Natural killer cell (primary cell): ENCODE measurements around the gene FAM193A. TPM values are rescaled to one million over a fixed set of nuclear protein-coding genes. Genes with fewer than 3 reads are reported as not detected.
"Not testable (repeated sequence)": the region's sequence is repeated elsewhere in the genome, so short reads cannot be mapped to it uniquely, and the experiment has no call there.

Experiments used
- ATAC-seq, 3 donors: fragments of 150-1000 bp in 2 of 3; fragments of 200-7000 bp in 1 of 3; cut with Tn5 transposase; 1 replicate in 1 of 3; 2 replicates in 2 of 3; pipeline ENCODE4 v1.10.0; 2021; ENCODE audit warnings: mild to moderate bottlenecking in 2 of 3, moderate library complexity in 2 of 3
- DNase-seq, 2 donors: peaks; one replicate each; pipeline versions ENCODE4 v3.0.0 to v3.0.0-alpha.2; 2013 to 2021; ENCODE audit warnings: mixed read lengths in 1 of 2
- H3K27ac ChIP-seq: one replicate; pipeline ENCODE4 v1.5.1; 2013; ENCODE audit warnings: mild to moderate bottlenecking, low read length
- H3K27me3 ChIP-seq: one replicate; pipeline ENCODE4 v1.6.1; 2013; ENCODE audit warnings: low read length; ENCODE audit not compliant: control insufficient read depth, insufficient read depth
- H3K36me3 ChIP-seq: one replicate; pipeline ENCODE4 v1.6.1; 2013; ENCODE audit warnings: low read length; ENCODE audit not compliant: control insufficient read depth, insufficient read depth
- H3K4me1 ChIP-seq: one replicate; pipeline ENCODE4 v1.6.1; 2013; ENCODE audit warnings: low read length; ENCODE audit not compliant: control insufficient read depth, insufficient read depth
- H3K4me3 ChIP-seq: one replicate; pipeline ENCODE4 v1.5.1; 2013; ENCODE audit warnings: low read length
- H3K9me3 ChIP-seq: one replicate; pipeline ENCODE4 v1.6.1; 2013; ENCODE audit warnings: low read length; ENCODE audit not compliant: control insufficient read depth, insufficient read depth
- H3K27ac Mint-ChIP-seq, 2 donors: one replicate each; pipeline ENCODE4 v1.8.0; 2022; ENCODE audit warnings: mild to moderate bottlenecking in 2 of 2, mixed read lengths in 2 of 2, moderate library complexity in 1 of 2
- H3K27me3 Mint-ChIP-seq, 2 donors: one replicate each; pipeline ENCODE4 v1.8.0; 2022; ENCODE audit warnings: low read depth in 2 of 2, mixed read lengths in 2 of 2
- H3K36me3 Mint-ChIP-seq: one replicate; pipeline ENCODE4 v1.8.0; 2022; ENCODE audit warnings: mixed read lengths
- H3K4me1 Mint-ChIP-seq, 2 donors: one replicate each; pipeline ENCODE4 v1.8.0; 2022; ENCODE audit warnings: mixed read lengths in 2 of 2
- H3K4me3 Mint-ChIP-seq: one replicate; pipeline ENCODE4 v1.8.0; 2022; ENCODE audit warnings: mild to moderate bottlenecking, moderate library complexity, mixed read lengths
- H3K9me3 Mint-ChIP-seq, 2 donors: one replicate each; pipeline ENCODE4 v1.8.0; 2022; ENCODE audit warnings: mixed read lengths in 2 of 2
- WGBS: methylation state at CpG from one replicate; pipeline ENCODE4 v1.1.7; 2013; ENCODE audit warnings: missing lambda C conversion rate; ENCODE audit not compliant: insufficient coverage; 5-methylcytosine and 5-hydroxymethylcytosine counted together
- intact Hi-C: fragments of 100-400 bp; cut with micrococcal nuclease; formaldehyde crosslinking; loops from one replicate; pipeline ENCODE4 v1.14.2; 2022
- total RNA-seq, 4 donors: library from RNA; stranded (reverse); fragments of 120-200 nt in 1 of 4; gene quantifications; one replicate each; pipeline versions ENCODE4 v1.2.3 to v1.2.4, GENCODE V29; 2013 to 2022
- TF ChIP-seq, protein P1 (sequence below): fragments of 200-600 bp; IDR thresholded peaks from one replicate; pipeline ENCODE4 v1.8.0; 2022; ENCODE audit warnings: antibody characterized with exemption

The FAM193A gene
- total RNA-seq, 3 donors from 2014 or later (not counting 1 experiment from before 2014, with no cell fraction given), result 39.4 to 49.3 (median 48.1) TPM

DNA sequence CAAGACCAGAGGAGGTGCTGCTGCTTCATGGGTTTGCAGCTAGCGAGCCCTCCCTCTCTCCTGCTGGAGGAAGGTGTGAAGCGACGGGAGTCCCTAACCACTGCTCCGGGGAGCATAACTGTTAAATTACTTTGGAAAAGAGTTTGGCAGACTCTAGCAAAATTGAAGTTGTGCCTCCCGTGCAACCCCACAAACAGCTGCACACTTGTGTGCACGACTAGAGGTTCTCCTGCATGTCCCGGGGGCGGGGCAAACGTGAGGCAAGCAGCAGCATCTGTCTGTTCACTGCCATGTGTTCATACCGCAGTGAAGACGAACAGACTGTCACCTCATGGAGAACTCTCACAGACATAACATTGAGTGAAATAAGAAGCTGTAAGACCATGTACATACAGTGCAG lies 185.1 kb downstream of the FAM193A start:
- TF ChIP-seq, protein P1, sequence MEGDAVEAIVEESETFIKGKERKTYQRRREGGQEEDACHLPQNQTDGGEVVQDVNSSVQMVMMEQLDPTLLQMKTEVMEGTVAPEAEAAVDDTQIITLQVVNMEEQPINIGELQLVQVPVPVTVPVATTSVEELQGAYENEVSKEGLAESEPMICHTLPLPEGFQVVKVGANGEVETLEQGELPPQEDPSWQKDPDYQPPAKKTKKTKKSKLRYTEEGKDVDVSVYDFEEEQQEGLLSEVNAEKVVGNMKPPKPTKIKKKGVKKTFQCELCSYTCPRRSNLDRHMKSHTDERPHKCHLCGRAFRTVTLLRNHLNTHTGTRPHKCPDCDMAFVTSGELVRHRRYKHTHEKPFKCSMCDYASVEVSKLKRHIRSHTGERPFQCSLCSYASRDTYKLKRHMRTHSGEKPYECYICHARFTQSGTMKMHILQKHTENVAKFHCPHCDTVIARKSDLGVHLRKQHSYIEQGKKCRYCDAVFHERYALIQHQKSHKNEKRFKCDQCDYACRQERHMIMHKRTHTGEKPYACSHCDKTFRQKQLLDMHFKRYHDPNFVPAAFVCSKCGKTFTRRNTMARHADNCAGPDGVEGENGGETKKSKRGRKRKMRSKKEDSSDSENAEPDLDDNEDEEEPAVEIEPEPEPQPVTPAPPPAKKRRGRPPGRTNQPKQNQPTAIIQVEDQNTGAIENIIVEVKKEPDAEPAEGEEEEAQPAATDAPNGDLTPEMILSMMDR, result no peak
- no peaks in the 10 kb centered on the region for H3K9me3 ChIP-seq
- peaks cover 5 to 10% of the 10 kb centered on the region in 2 donors for H3K4me1 Mint-ChIP-seq
- intact Hi-C loops, result no loop called here
- H3K27me3 ChIP-seq, result no peaks in the 10 kb centered on the region
- ATAC-seq, result no peak
- H3K9me3 Mint-ChIP-seq, result no peaks in the 10 kb centered on the region
- 94% methylated on average over 11 of the region's 11 CpGs for WGBS
- H3K27me3 Mint-ChIP-seq, result no peaks in the 10 kb centered on the region
- H3K4me3 Mint-ChIP-seq, result no peak overlapping the region
- H3K36me3 Mint-ChIP-seq, result peaks cover 7% of the 10 kb centered on the region
- H3K27ac ChIP-seq, result no peak overlapping the region
- peaks cover 19% of the 10 kb centered on the region for H3K36me3 ChIP-seq
- H3K27ac Mint-ChIP-seq, result no peak overlapping the region
- DNase-seq, result no peak
- H3K4me1 ChIP-seq, result no peaks in the 10 kb centered on the region
- no peak overlapping the region for H3K4me3 ChIP-seq

DNA sequence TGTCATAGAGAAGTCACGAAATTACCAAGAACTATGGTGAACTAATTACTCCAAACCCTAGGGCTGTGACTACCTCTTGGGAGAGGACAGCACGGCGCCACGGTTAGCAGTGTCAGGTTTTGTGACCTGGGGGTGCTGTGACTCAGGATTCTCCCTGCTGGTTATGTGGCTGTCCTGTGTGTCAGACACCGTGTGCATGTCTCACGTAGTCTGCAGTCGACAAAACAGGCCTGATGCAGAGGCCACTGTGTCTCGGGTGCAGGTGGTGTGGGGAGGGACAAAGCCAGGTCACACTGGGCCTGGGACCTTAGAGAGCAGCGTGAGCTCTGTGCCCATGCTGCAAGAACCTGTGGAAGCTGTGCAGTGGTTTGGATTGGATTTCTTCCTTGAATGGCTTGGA lies 185.6 kb downstream of the FAM193A start:
- Histone ChIP-seq H3K9me3 (no peaks in the 10 kb centered on the region), H3K36me3 (peaks cover 14% of the 10 kb centered on the region), H3K4me1 (no peaks in the 10 kb centered on the region), H3K27me3 (no peaks in the 10 kb centered on the region), H3K27ac (no peak overlapping the region), H3K4me3 (no peak overlapping the region)
- Mint-ChIP-seq H3K4me1 (peaks cover 5 to 10% of the 10 kb centered on the region in 2 donors), H3K9me3 (no peaks in the 10 kb centered on the region), H3K4me3 (no peak overlapping the region), H3K27ac (peak overlapping the region in 1 of 2 donors; percentile 65), H3K27me3 (no peaks in the 10 kb centered on the region), H3K36me3 (peaks cover 7% of the 10 kb centered on the region)
- DNase-seq (no peak), ATAC-seq (no peak)
- intact Hi-C loops, result no loop called here
- WGBS, result 97% methylated on average over 9 of the region's 9 CpGs
- TF ChIP-seq, protein P1, result no peak

DNA sequence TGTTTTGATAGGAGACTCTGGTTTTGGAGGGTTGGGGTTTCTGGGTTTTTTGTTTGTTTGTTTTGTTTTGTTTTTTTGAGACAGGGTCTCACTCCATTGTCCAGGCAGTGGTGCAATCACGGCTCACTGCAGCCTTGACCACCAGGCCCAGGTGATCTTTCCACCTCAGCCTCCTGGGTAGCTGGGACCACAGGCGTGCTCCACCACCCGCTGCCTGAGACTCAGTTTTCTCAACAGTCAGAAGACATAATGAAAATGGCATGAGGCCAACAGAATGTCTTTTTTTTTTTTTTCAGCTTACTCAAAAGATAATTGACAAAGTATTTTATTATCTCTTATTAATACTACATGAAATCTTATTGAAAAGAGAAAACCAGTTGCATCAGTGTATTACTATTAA lies 187.3 kb downstream of the FAM193A start:
- no peaks in the 10 kb centered on the region for H3K27me3 ChIP-seq
- ATAC-seq (no peak), DNase-seq (no peak)
- no peak overlapping the region for H3K27ac ChIP-seq
- Mint-ChIP-seq H3K36me3 (no peaks in the 10 kb centered on the region), H3K27ac (peak overlapping the region; percentile 3 to 60), H3K27me3 (no peaks in the 10 kb centered on the region), H3K9me3 (no peaks in the 10 kb centered on the region), H3K4me1 (peaks cover 5 to 10% of the 10 kb centered on the region in 2 donors), H3K4me3 (no peak overlapping the region)
- TF ChIP-seq, protein P1, result no peak
- peaks cover 13% of the 10 kb centered on the region for H3K36me3 ChIP-seq
- no peak overlapping the region for H3K4me3 ChIP-seq
- H3K4me1 ChIP-seq, result no peaks in the 10 kb centered on the region
- 86% methylated on average over 3 of the region's 3 CpGs for WGBS
- intact Hi-C loops, result no loop called here
- no peaks in the 10 kb centered on the region for H3K9me3 ChIP-seq

DNA sequence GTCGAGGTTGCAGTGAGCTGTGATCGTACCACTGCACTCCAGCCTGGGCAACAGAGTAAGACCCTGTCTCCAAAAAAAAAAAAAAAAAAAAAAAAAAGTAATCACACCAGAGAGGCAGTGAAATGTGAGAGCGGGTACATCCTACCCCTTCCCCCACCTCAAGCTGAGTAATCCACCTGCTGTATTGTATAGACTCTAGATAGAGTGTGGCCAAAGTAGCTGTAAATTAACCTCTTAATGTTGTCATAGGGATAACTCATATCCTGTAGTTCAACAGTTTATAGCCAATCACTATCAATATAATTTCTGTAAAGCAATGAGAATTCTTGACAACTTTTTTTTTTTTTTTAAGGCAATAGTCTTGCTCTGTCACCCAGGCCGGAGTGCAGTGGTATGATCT lies 188.9 kb downstream of the FAM193A start:
- intact Hi-C loops, result no loop called here
- Mint-ChIP-seq H3K27ac (no peak overlapping the region), H3K4me1 (peaks cover 5 to 10% of the 10 kb centered on the region in 2 donors), H3K27me3 (no peaks in the 10 kb centered on the region), H3K4me3 (no peak overlapping the region), H3K36me3 (no peaks in the 10 kb centered on the region), H3K9me3 (no peaks in the 10 kb centered on the region)
- whole genome bisulfite sequencing, result 100% methylated on average over 3 of the region's 4 CpGs
- Histone ChIP-seq H3K4me1 (no peaks in the 10 kb centered on the region), H3K27me3 (no peaks in the 10 kb centered on the region), H3K9me3 (no peaks in the 10 kb centered on the region), H3K27ac (no peak overlapping the region), H3K4me3 (no peak overlapping the region), H3K36me3 (peaks cover 22% of the 10 kb centered on the region)
- no peak for DNase-seq
- no peak for ATAC-seq
- TF ChIP-seq, protein P1, result no peak

DNA sequence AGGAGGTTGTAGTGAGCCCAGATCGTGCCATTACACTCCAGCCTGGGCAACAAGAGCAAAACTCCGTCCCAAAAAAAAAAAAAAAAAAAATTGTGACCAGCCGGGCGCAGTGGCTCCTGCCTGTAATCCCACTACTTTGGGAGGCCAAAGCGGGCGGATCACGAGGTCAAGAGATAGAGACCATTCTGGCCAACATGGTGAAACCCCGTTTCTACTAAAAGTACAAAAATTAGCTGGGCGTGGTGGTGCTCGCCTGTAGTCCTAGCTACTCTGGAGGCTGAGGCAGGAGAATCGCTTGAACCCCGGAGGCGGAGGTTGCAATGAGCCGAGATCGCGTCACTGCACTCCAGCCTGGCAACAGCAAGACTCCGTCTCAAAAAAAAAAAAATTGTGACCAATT lies 190.4 kb downstream of the FAM193A start:
- H3K27ac ChIP-seq, ATAC-seq, H3K27ac Mint-ChIP-seq, H3K9me3 Mint-ChIP-seq, H3K27me3 ChIP-seq, H3K9me3 ChIP-seq, H3K36me3 Mint-ChIP-seq, H3K4me3 ChIP-seq, H3K4me3 Mint-ChIP-seq, H3K27me3 Mint-ChIP-seq, intact Hi-C loops, DNase-seq, H3K4me1 ChIP-seq: not testable (repeated sequence)
- 98% methylated on average over 17 of the region's 17 CpGs for WGBS
- H3K36me3 ChIP-seq, result peaks cover 17% of the 10 kb centered on the region
- H3K4me1 Mint-ChIP-seq, result peaks cover 5 to 10% of the 10 kb centered on the region in 2 donors
